A549 (cell line): ENCODE measurements around the gene PPP1R3D. TPM values are rescaled to one million over a fixed set of nuclear protein-coding genes. Genes with fewer than 3 reads are reported as not detected.

Experiments
- ATAC-seq, 2 experiments: fragments of 200-7000 bp in 1 of 2; fragments of >200 bp in 1 of 2; cut with Nextera tagmentation in 1 of 2; cut with Tn5 transposase in 1 of 2; 3 replicates each; pipeline versions ENCODE4 v1.8.0 to v1.9.1; 2018 to 2020; ENCODE audit warnings: mild to moderate bottlenecking in 1 of 2, moderate library complexity in 1 of 2
- CTCF ChIA-PET: fragments of 300-600 bp; sonication (Branson Sonifier 250); formaldehyde crosslinking; extraction: SDS; loops from one replicate; lab custom pipeline; 2021; ENCODE audit warnings: antibody characterized with exemption, inconsistent platforms; lab: Yijun Ruan, JAX
- POLR2A ChIA-PET: fragments of 350-600 bp; formaldehyde crosslinking; extraction: SDS; loops from one replicate; lab custom pipeline; 2021; ENCODE audit warnings: antibody characterized with exemption, inconsistent platforms; lab: Yijun Ruan, JAX
- DNase-seq, 2 experiments: peaks; one replicate each; pipeline versions ENCODE4 v3.0.0 to v3.0.0-alpha.2; 2011 to 2016; ENCODE audit warnings: low read depth in 1 of 2, low spot score in 1 of 2
- FAIRE-seq: peaks from 2 replicates; lab custom pipeline; 2011; peaks lifted over from hg19 to GRCh38; lab: Jason Lieb, UNC
- H3K27ac ChIP-seq, 2 experiments: fragments of >200 bp; sonication (Bioruptor Twin); formaldehyde crosslinking; 3 replicates each; pipeline ENCODE4 v1.5.1; 2016 to 2017
- H3K4me1 ChIP-seq: fragments of >200 bp; sonication (Bioruptor Twin); formaldehyde crosslinking; 3 replicates; pipeline ENCODE4 v1.6.1; 2016
- H3K4me2 ChIP-seq: fragments of >200 bp; sonication (Bioruptor Twin); formaldehyde crosslinking; 3 replicates; pipeline ENCODE4 v1.6.1; 2016
- H3K4me3 ChIP-seq: fragments of >200 bp; sonication (Bioruptor Twin); formaldehyde crosslinking; 3 replicates; pipeline ENCODE4 v1.5.1; 2016
- H3K9me3 ChIP-seq: fragments of >200 bp; sonication (Bioruptor Twin); formaldehyde crosslinking; 3 replicates; pipeline ENCODE4 v1.6.1; 2016
- ATOH8 ChIP-seq: fragments of 250-450 bp; sonication (Bioruptor Pico); IDR thresholded peaks from 2 replicates; pipeline ENCODE4 v1.5.0; 2020; ENCODE audit warnings: low read depth, mild to moderate bottlenecking, moderate library complexity
- BHLHE40 ChIP-seq: IDR thresholded peaks from 2 replicates; pipeline ENCODE4 v1.6.1; 2012; ENCODE audit warnings: low read depth, low read length, inconsistent platforms
- EHMT2 ChIP-seq: fragments of 200-600 bp; sonication (generic); IDR thresholded peaks from 2 replicates; pipeline ENCODE4 v1.6.1; 2016; ENCODE audit warnings: antibody characterized with exemption, low read depth, mild to moderate bottlenecking, moderate library complexity
- ESRRA ChIP-seq: fragments of 150-350 bp; IDR thresholded peaks from 2 replicates; pipeline ENCODE4 v1.6.1; 2014; ENCODE audit warnings: mild to moderate bottlenecking, low read length, borderline replicate concordance
- GATA3 ChIP-seq: IDR thresholded peaks from 2 replicates; pipeline ENCODE4 v1.6.1; 2012; ENCODE audit warnings: borderline replicate concordance
- HDAC2 ChIP-seq: fragments of 200-600 bp; sonication (generic); IDR thresholded peaks from 2 replicates; pipeline ENCODE4 v1.6.1; 2016
- HES2 ChIP-seq: fragments of >200 bp; sonication (Bioruptor Twin); formaldehyde crosslinking; IDR thresholded peaks from 2 replicates; pipeline ENCODE4 v1.6.1; 2016
- HMGXB4 ChIP-seq: fragments of 250-450 bp; sonication (Bioruptor Pico); IDR thresholded peaks from 2 replicates; pipeline ENCODE4 v1.5.0; 2021; ENCODE audit warnings: mild to moderate bottlenecking, moderate library complexity, borderline replicate concordance
- HOXA7 ChIP-seq: fragments of 250-450 bp; sonication (Bioruptor Pico); IDR thresholded peaks from 2 replicates; pipeline ENCODE4 v1.5.0; 2020; ENCODE audit warnings: mild to moderate bottlenecking, moderate library complexity
- JUN ChIP-seq, 2 experiments: fragments of >200 bp; sonication (Bioruptor Twin); formaldehyde crosslinking; IDR thresholded peaks; 2 replicates in 1 of 2; 3 replicates in 1 of 2; pipeline ENCODE4 v1.6.1; 2016 to 2017
- KDM5A ChIP-seq: fragments of 200-600 bp; sonication (generic); IDR thresholded peaks from 2 replicates; pipeline ENCODE4 v1.6.1; 2016; ENCODE audit warnings: antibody characterized with exemption, mild to moderate bottlenecking
- MAFK ChIP-seq: fragments of 450-650 bp; IDR thresholded peaks from 2 replicates; pipeline ENCODE4 v1.6.1; 2014; ENCODE audit not compliant: partially characterized antibody
- MAX ChIP-seq: IDR thresholded peaks from 2 replicates; pipeline ENCODE4 v1.6.1; 2012
- NPAS2 ChIP-seq: fragments of 250-450 bp; sonication (Bioruptor Pico); IDR thresholded peaks from 2 replicates; pipeline ENCODE4 v1.8.0; 2022; ENCODE audit warnings: mild to moderate bottlenecking, moderate library complexity, borderline replicate concordance
- RARB ChIP-seq: fragments of 250-450 bp; sonication (Bioruptor Pico); IDR thresholded peaks from 2 replicates; pipeline ENCODE4 v1.8.0; 2021; ENCODE audit warnings: mild to moderate bottlenecking, moderate library complexity
- RFX5 ChIP-seq: fragments of 450-650 bp; IDR thresholded peaks from 2 replicates; pipeline ENCODE4 v1.7.1; 2014; ENCODE audit warnings: antibody characterized with exemption, mild to moderate bottlenecking, moderate library complexity
- ZC3H11A ChIP-seq: fragments of 450-650 bp; IDR thresholded peaks from 2 replicates; pipeline ENCODE4 v1.6.1; 2014; ENCODE audit warnings: antibody characterized with exemption, mild to moderate bottlenecking
- ZFP36 ChIP-seq: fragments of 450-650 bp; IDR thresholded peaks from 2 replicates; pipeline ENCODE4 v1.6.1; 2014; ENCODE audit warnings: borderline replicate concordance; ENCODE audit not compliant: partially characterized antibody
- WGBS: methylation state at CpG from one replicate; pipeline ENCODE4 v1.1.6; 2017; ENCODE audit errors: missing lambda C conversion rate; 5-methylcytosine and 5-hydroxymethylcytosine counted together
- polyA plus RNA-seq, 4 experiments: library from polyadenylated mRNA; depleted of rRNA in 3 of 4; stranded (reverse); fragments of >200 nt; fragmentation: RNase III in 1 of 4; extraction: RNeasy Plus Mini Kit Qiagen cat#74134 plus additional on column Dnase treatment in 1 of 4; gene quantifications; 2 replicates in 3 of 4; 3 replicates in 1 of 4; pipeline ENCODE4 v1.2.3, GENCODE V29; 2011 to 2017
- TF ChIP-seq, protein P1 (sequence below): fragments of >200 bp; sonication (Bioruptor Twin); formaldehyde crosslinking; IDR thresholded peaks from 3 replicates; pipeline ENCODE4 v1.6.1; 2016
- TF ChIP-seq, protein P2 (sequence below): IDR thresholded peaks from 2 replicates; pipeline ENCODE4 v1.6.1; 2012; ENCODE audit warnings: low read depth, borderline replicate concordance

Gene PPP1R3D
- polyA plus RNA-seq, 2 of the 4 experiments (the other 2 are of a cell fraction) = 2.7 to 3.9 TPM

DNA sequence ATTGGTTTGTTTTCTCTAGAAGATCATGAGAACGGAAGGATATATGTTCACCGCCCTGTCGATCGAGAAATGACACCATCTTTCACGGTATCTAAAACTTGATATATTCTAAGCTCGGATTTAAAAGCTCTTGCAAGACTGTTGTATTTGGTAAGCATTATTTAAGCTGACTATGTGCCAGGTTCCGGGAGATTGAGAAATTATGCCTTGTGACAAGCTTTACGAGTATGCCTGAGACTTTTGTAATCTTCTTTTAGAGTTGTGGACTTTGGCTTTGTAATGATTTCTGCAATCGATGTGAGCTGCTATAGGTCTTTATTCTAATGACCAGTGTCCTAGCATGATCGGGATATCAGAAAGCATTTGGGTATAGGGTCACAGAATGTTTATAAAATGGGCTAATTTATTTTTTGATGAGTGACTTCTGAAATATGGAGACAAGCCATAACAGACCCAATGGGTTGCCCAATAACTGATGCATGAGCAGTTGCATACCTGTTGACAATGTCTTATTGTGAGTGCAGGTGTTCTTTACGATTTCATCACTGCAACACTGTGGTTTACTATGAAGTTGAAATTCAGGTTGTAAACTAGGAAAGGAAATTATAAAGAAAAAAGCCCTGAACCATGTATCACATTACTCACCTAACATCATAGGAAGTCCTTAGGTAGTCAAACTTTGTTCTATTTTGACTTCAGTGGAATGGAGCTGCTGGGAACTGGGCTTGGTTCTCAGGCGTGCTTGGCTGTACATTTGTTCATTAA, 32.1 kb upstream of the PPP1R3D start:
- DNase-seq (no peak), ATAC-seq (no peak), FAIRE-seq (no peak)
- no peak overlapping the region for H3K4me2 ChIP-seq
- CTCF ChIA-PET = interaction anchor here (1.1 to 1.2 kb wide), 2 partner anchors 37 to 38 kb away, joined by 3 to 4 read pairs; no protein-coding TSS in a partner anchor
- H3K4me1 ChIP-seq = no peaks in the 10 kb centered on the region
- POLR2A ChIA-PET = no interaction called here
- 34% methylated on average over 12 of the region's 12 CpGs for WGBS
- H3K4me3 ChIP-seq = no peak overlapping the region
- TF ChIP-seq, protein P1, sequence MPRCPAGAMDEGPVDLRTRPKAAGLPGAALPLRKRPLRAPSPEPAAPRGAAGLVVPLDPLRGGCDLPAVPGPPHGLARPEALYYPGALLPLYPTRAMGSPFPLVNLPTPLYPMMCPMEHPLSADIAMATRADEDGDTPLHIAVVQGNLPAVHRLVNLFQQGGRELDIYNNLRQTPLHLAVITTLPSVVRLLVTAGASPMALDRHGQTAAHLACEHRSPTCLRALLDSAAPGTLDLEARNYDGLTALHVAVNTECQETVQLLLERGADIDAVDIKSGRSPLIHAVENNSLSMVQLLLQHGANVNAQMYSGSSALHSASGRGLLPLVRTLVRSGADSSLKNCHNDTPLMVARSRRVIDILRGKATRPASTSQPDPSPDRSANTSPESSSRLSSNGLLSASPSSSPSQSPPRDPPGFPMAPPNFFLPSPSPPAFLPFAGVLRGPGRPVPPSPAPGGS = no peak
- no peak for TF ChIP-seq EHMT2
- no peak overlapping the region for H3K27ac ChIP-seq
- H3K9me3 ChIP-seq = no peaks in the 10 kb centered on the region

DNA sequence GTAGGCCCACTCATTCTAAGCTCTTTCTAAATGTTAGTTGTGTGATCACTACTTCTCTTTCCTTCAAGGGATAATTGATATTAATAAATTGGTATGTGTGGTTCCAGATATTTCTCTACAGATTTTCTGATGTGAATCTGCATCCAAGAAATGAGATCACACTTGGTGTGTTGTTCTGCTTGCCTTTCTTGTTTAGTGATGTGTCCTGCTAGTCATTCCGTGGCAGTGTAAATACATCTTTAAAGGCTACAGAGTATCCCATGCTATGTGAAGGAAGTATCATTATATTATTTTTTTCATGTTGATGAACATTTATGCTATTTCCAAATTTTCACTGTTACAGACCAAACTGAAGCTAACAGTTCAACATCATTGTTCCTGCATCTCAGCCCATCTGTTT, 31.3 kb upstream of the PPP1R3D start:
- ATAC-seq = no peak
- WGBS = 39% methylated on average over 1 of the region's 1 CpG
- TF ChIP-seq ZC3H11A = no peak
- no peak overlapping the region for H3K4me2 ChIP-seq
- ChIA-PET CTCF (interaction anchor here (1.2 kb wide), 1 partner anchor 38 kb away, joined by 4 read pairs; no protein-coding TSS in a partner anchor), POLR2A (no interaction called here)
- no peak overlapping the region for H3K27ac ChIP-seq
- FAIRE-seq = no peak
- H3K4me3 ChIP-seq = no peak overlapping the region
- DNase-seq = no peak
- no peaks in the 10 kb centered on the region for H3K9me3 ChIP-seq
- H3K4me1 ChIP-seq = no peaks in the 10 kb centered on the region

GRCh38 chr20:59966428-59966827, 26.3 kb upstream of the PPP1R3D start:
- POLR2A ChIA-PET = no interaction called here
- FAIRE-seq = no peak
- CTCF ChIA-PET = no interaction called here

More at GRCh38 chr20:59966428-59966827, 26.3 kb upstream of the PPP1R3D start:
- TF ChIP-seq HMGXB4 (CRISPR knock-in tag) (no peak), RARB (CRISPR knock-in tag) (no peak), MAFK (no peak), HDAC2 (no peak), RFX5 (no peak), KDM5A (no peak), JUN (IDR thresholded peaks at IDR 0.05) (no peak), ESRRA (no peak), GATA3 (no peak), HOXA7 (CRISPR knock-in tag) (no peak), MAX (no peak), NPAS2 (CRISPR knock-in tag) (no peak), BHLHE40 (no peak), ZFP36 (no peak), ATOH8 (no peak), HES2 (no peak)
- TF ChIP-seq, protein P2, sequence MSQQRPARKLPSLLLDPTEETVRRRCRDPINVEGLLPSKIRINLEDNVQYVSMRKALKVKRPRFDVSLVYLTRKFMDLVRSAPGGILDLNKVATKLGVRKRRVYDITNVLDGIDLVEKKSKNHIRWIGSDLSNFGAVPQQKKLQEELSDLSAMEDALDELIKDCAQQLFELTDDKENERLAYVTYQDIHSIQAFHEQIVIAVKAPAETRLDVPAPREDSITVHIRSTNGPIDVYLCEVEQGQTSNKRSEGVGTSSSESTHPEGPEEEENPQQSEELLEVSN = no peak
- TF ChIP-seq, all 56 proteins: peak for 0
- no peaks in the 10 kb centered on the region for H3K9me3 ChIP-seq
- no peak overlapping the region for H3K4me2 ChIP-seq
- WGBS = 61% methylated on average over 3 of the region's 3 CpGs
- H3K4me3 ChIP-seq = no peak overlapping the region
- no peak overlapping the region for H3K27ac ChIP-seq
- H3K4me1 ChIP-seq = no peaks in the 10 kb centered on the region
- DNase-seq (no peak), ATAC-seq (no peak)
